Measurements from ENCODE around the gene GDE1. TPM values are rescaled to one million over a fixed set of nuclear protein-coding genes. Genes with fewer than 3 reads are reported as not detected.

Gene GDE1
- total and polyA plus RNA-seq, 4 donors = 14.8 to 39.1 (median 23.6) TPM

DNA sequence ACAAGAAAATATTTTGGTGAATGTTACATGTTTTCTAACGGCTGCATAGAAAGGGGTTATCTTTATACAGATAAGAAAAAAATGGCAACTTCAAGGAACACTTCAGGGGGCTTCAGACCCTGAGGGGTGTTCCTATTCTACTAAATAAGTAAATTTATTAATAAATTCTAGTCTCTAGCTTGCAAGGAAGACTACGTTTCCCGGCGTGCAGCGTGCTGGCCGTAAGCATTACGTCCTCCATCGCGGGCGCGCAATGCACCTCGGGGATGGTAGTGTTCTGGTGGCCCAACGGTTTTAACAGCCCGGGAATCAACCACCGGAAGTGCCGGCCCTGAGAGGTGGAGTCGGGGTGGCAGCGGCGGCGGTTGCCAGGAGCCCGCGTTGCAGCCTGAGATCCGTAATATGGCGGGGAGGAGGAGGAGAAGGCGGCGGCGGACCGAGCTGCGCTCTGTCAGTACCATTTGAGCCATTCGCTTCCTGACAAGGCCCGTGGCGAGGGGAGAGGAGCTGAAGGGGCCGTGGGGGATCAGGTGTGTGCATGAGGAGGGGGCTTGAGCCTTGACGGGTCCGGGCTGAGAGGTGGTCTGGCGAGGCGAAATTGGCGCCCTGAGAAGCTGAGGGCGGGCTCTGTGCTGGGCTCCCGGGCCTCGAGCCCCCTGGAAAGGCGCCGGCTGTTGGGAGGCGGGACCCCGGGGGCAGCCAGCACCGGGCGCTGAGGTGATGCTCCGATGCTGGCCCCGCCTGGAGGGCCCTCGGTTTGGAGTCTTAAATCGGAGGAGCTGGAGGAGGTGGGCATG, 1.9 kb upstream of the GDE1 start, which contains the start of gene CCP110:
Gene CCP110, plus strand, starts transcription at position 384 of the 797 bp plus-strand sequence. CDS start 3,940 bp downstream, outside the sequence.
- Histone ChIP-seq H3K27ac (ENCODE audit: low read depth in 1 of 2, low read length in 2 of 2) (peak within 1 kb of the TSS; percentile 54 to 67), H3K4me1 (ENCODE audit: control insufficient read depth in 4 of 4, insufficient read depth in 4 of 4, low read length in 3 of 4) (peaks cover 0 to 20% (median 17%) of the 10 kb centered on the region in 4 donors), H3K36me3 (ENCODE audit: control insufficient read depth in 4 of 4, insufficient read depth in 3 of 4, low read depth in 1 of 4, low read length in 3 of 4) (peaks cover 2 to 9% (median 4%) of the 10 kb centered on the region in 4 donors), H3K27me3 (ENCODE audit: control insufficient read depth in 4 of 4, insufficient read depth in 4 of 4, low read length in 3 of 4) (no peaks in the 10 kb centered on the region), H3K4me3 (ENCODE audit: low read depth in 1 of 3, low read length in 3 of 3) (peak within 1 kb of the TSS; percentile 85 to 100 (median 92)), H3K9ac (ENCODE audit: low read depth in 1 of 2, low read length in 2 of 2) (peak within 1 kb of the TSS; percentile 32 to 72), H3K9me3 (ENCODE audit: control insufficient read depth in 4 of 4, low read length in 3 of 4) (no peaks in the 10 kb centered on the region)
- peak; percentile 92 for DNase-seq (ENCODE audit: low spot score)
- 1% methylated on average over 51 of the region's 51 CpGs for WGBS
- peak; percentile 69 to 91 for TF ChIP-seq GABPA (IDR thresholded peaks at IDR 0.05 in 1 of 2, conservative IDR thresholded peaks at IDR 0.05 in 1 of 2)
- peak; percentile 65 for TF ChIP-seq SP1 (IDR thresholded peaks at IDR 0.05)
- TF ChIP-seq RAD21 (IDR thresholded peaks at IDR 0.05) = peak in 1 of 2 donors; percentile 10
- TF ChIP-seq YY1 (IDR thresholded peaks at IDR 0.05) = peak; percentile 96
- TF ChIP-seq JUND (IDR thresholded peaks at IDR 0.05) = no peak
- TF ChIP-seq FOXA2 (IDR thresholded peaks at IDR 0.05) = no peak
- TF ChIP-seq, protein P1, sequence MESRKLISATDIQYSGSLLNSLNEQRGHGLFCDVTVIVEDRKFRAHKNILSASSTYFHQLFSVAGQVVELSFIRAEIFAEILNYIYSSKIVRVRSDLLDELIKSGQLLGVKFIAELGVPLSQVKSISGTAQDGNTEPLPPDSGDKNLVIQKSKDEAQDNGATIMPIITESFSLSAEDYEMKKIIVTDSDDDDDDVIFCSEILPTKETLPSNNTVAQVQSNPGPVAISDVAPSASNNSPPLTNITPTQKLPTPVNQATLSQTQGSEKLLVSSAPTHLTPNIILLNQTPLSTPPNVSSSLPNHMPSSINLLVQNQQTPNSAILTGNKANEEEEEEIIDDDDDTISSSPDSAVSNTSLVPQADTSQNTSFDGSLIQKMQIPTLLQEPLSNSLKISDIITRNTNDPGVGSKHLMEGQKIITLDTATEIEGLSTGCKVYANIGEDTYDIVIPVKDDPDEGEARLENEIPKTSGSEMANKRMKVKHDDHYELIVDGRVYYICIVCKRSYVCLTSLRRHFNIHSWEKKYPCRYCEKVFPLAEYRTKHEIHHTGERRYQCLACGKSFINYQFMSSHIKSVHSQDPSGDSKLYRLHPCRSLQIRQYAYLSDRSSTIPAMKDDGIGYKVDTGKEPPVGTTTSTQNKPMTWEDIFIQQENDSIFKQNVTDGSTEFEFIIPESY (IDR thresholded peaks at IDR 0.05) = peak; percentile 45
- TF ChIP-seq, protein P2, sequence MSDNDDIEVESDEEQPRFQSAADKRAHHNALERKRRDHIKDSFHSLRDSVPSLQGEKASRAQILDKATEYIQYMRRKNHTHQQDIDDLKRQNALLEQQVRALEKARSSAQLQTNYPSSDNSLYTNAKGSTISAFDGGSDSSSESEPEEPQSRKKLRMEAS (IDR thresholded peaks at IDR 0.05) = peak; percentile 68
- TF ChIP-seq RXRA (IDR thresholded peaks at IDR 0.05) = peak in 1 of 2 donors; percentile 18
- peak; percentile 26 for TF ChIP-seq TAF1 (conservative IDR thresholded peaks at IDR 0.05)
- TF ChIP-seq, protein P3, sequence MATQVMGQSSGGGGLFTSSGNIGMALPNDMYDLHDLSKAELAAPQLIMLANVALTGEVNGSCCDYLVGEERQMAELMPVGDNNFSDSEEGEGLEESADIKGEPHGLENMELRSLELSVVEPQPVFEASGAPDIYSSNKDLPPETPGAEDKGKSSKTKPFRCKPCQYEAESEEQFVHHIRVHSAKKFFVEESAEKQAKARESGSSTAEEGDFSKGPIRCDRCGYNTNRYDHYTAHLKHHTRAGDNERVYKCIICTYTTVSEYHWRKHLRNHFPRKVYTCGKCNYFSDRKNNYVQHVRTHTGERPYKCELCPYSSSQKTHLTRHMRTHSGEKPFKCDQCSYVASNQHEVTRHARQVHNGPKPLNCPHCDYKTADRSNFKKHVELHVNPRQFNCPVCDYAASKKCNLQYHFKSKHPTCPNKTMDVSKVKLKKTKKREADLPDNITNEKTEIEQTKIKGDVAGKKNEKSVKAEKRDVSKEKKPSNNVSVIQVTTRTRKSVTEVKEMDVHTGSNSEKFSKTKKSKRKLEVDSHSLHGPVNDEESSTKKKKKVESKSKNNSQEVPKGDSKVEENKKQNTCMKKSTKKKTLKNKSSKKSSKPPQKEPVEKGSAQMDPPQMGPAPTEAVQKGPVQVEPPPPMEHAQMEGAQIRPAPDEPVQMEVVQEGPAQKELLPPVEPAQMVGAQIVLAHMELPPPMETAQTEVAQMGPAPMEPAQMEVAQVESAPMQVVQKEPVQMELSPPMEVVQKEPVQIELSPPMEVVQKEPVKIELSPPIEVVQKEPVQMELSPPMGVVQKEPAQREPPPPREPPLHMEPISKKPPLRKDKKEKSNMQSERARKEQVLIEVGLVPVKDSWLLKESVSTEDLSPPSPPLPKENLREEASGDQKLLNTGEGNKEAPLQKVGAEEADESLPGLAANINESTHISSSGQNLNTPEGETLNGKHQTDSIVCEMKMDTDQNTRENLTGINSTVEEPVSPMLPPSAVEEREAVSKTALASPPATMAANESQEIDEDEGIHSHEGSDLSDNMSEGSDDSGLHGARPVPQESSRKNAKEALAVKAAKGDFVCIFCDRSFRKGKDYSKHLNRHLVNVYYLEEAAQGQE (IDR thresholded peaks at IDR 0.05) = no peak

DNA sequence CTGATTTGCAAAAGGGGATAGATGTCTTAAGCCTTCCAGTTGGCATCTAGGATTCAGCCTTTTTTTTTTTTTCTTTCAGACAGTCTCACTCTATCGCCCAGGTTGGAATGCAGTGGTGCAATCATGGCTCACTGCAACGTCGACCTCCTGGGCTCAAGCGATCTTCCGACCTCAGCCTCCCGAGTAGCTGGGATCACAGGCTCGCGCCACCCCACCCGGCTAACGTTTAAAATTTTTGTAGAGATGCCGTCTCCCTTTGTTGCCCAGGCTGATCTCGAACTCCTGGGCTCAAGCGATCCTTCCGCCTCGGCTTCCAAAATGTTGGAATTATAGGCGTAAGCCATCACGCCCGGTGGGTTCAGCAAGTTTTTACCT, 1.3 kb upstream of the GDE1 start:
- Histone ChIP-seq H3K27ac (ENCODE audit: low read depth in 1 of 2, low read length in 2 of 2) (no peak overlapping the region), H3K36me3 (ENCODE audit: control insufficient read depth in 4 of 4, insufficient read depth in 3 of 4, low read depth in 1 of 4, low read length in 3 of 4) (peaks cover 0 to 4% (median 0%) of the 10 kb centered on the region in 4 donors), H3K27me3 (ENCODE audit: control insufficient read depth in 4 of 4, insufficient read depth in 4 of 4, low read length in 3 of 4) (no peaks in the 10 kb centered on the region), H3K4me3 (ENCODE audit: low read depth in 1 of 3, low read length in 3 of 3) (no peak overlapping the region), H3K4me1 (ENCODE audit: control insufficient read depth in 4 of 4, insufficient read depth in 4 of 4, low read length in 3 of 4) (peaks cover 0 to 20% (median 17%) of the 10 kb centered on the region in 4 donors), H3K9me3 (ENCODE audit: control insufficient read depth in 4 of 4, low read length in 3 of 4) (no peaks in the 10 kb centered on the region), H3K9ac (ENCODE audit: low read depth in 1 of 2, low read length in 2 of 2) (no peak overlapping the region)
- WGBS = 71% methylated on average over 18 of the region's 18 CpGs
- DNase-seq (ENCODE audit: low spot score) = no peak
- no peak for TF ChIP-seq FOXA2 (IDR thresholded peaks at IDR 0.05)
- no peak for TF ChIP-seq RXRA (IDR thresholded peaks at IDR 0.05)
- TF ChIP-seq NR2F2 (IDR thresholded peaks at IDR 0.05) = no peak
- TF ChIP-seq FOXA1 (IDR thresholded peaks at IDR 0.05) = no peak
- TF ChIP-seq, protein P4, sequence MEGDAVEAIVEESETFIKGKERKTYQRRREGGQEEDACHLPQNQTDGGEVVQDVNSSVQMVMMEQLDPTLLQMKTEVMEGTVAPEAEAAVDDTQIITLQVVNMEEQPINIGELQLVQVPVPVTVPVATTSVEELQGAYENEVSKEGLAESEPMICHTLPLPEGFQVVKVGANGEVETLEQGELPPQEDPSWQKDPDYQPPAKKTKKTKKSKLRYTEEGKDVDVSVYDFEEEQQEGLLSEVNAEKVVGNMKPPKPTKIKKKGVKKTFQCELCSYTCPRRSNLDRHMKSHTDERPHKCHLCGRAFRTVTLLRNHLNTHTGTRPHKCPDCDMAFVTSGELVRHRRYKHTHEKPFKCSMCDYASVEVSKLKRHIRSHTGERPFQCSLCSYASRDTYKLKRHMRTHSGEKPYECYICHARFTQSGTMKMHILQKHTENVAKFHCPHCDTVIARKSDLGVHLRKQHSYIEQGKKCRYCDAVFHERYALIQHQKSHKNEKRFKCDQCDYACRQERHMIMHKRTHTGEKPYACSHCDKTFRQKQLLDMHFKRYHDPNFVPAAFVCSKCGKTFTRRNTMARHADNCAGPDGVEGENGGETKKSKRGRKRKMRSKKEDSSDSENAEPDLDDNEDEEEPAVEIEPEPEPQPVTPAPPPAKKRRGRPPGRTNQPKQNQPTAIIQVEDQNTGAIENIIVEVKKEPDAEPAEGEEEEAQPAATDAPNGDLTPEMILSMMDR (IDR thresholded peaks at IDR 0.05; ENCODE audit: low read depth, low read length, missing input control) = no peak
- TF ChIP-seq JUND (IDR thresholded peaks at IDR 0.05) = no peak
- TF ChIP-seq TAF1 (conservative IDR thresholded peaks at IDR 0.05) = no peak
- TF ChIP-seq, protein P5, sequence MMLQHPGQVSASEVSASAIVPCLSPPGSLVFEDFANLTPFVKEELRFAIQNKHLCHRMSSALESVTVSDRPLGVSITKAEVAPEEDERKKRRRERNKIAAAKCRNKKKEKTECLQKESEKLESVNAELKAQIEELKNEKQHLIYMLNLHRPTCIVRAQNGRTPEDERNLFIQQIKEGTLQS (IDR thresholded peaks at IDR 0.05) = no peak
- no peak for TF ChIP-seq YY1 (IDR thresholded peaks at IDR 0.05)
- TF ChIP-seq, protein P1 (IDR thresholded peaks at IDR 0.05) = no peak
- TF ChIP-seq, protein P3 (IDR thresholded peaks at IDR 0.05) = no peak
- TF ChIP-seq GABPA (IDR thresholded peaks at IDR 0.05 in 1 of 2, conservative IDR thresholded peaks at IDR 0.05 in 1 of 2) = no peak
- TF ChIP-seq RAD21 (IDR thresholded peaks at IDR 0.05) = no peak
